GM23338 (cell line): ENCODE data around the gene MYL1. TPM values are rescaled to one million over a fixed set of nuclear protein-coding genes. Genes with fewer than 3 reads are reported as not detected.

Source experiments
- ATAC-seq: fragments of 200-7000 bp; cut with Tn5 transposase; 3 replicates; pipeline ENCODE4 v1.9.1; 2020
- DNase-seq: peaks from one replicate; pipeline ENCODE4 v3.0.0-alpha.2; 2015; ENCODE audit warnings: low spot score
- H2AFZ ChIP-seq: fragments of 200-600 bp; sonication (generic); 2 replicates; pipeline ENCODE4 v1.8.0; 2016; ENCODE audit warnings: antibody characterized with exemption, mild to moderate bottlenecking, moderate library complexity
- H3F3A ChIP-seq: fragments of 200-600 bp; sonication (generic); replicated peaks from 2 replicates; pipeline ENCODE4 v1.8.0; 2017; ENCODE audit warnings: antibody characterized with exemption, mixed run types, low read depth
- H3K27ac ChIP-seq: fragments of 200-600 bp; sonication (generic); 2 replicates; pipeline ENCODE4 v1.6.1; 2016; ENCODE audit warnings: low read depth
- H3K27me3 ChIP-seq: fragments of 200-600 bp; sonication (generic); 2 replicates; pipeline ENCODE4 v1.8.0; 2016; ENCODE audit warnings: mild to moderate bottlenecking, mixed run types, moderate library complexity; ENCODE audit not compliant: insufficient read depth
- H3K36me3 ChIP-seq: fragments of 200-600 bp; sonication (generic); 2 replicates; pipeline ENCODE4 v1.8.0; 2016; ENCODE audit warnings: mild to moderate bottlenecking; ENCODE audit not compliant: insufficient read depth
- H3K4me1 ChIP-seq: fragments of 200-600 bp; sonication (generic); 2 replicates; pipeline ENCODE4 v1.8.0; 2016; ENCODE audit warnings: mild to moderate bottlenecking, moderate library complexity; ENCODE audit not compliant: insufficient read depth
- H3K4me2 ChIP-seq: fragments of 200-600 bp; sonication (generic); 2 replicates; pipeline ENCODE4 v1.7.1; 2017; ENCODE audit warnings: mixed run types
- H3K4me3 ChIP-seq: fragments of 200-600 bp; sonication (generic); 2 replicates; pipeline ENCODE4 v1.6.1; 2016; ENCODE audit warnings: mixed run types
- H3K79me2 ChIP-seq: fragments of 200-600 bp; sonication (generic); replicated peaks from 2 replicates; pipeline ENCODE4 v1.8.0; 2017; ENCODE audit warnings: mild to moderate bottlenecking; ENCODE audit not compliant: insufficient read depth
- H3K9me2 ChIP-seq: fragments of 200-600 bp; sonication (generic); 2 replicates; pipeline ENCODE4 v1.8.0; 2017; ENCODE audit not compliant: insufficient read depth
- H4K20me1 ChIP-seq: fragments of 200-600 bp; sonication (generic); replicated peaks from 2 replicates; pipeline ENCODE4 v1.8.0; 2017; ENCODE audit warnings: mild to moderate bottlenecking; ENCODE audit not compliant: insufficient read depth
- H3K27ac Mint-ChIP-seq: 2 replicates; pipeline ENCODE4 v1.8.0; 2020; ENCODE audit warnings: inconsistent platforms, mild to moderate bottlenecking, moderate library complexity, mixed read lengths
- H3K27me3 Mint-ChIP-seq: 3 replicates; pipeline ENCODE4 v1.8.0; 2022; ENCODE audit warnings: low read depth, mild to moderate bottlenecking, moderate library complexity, mixed read lengths, inconsistent platforms; ENCODE audit not compliant: insufficient read depth, poor library complexity
- H3K36me3 Mint-ChIP-seq: 3 replicates; pipeline ENCODE4 v1.8.0; 2021; ENCODE audit warnings: low read depth, mild to moderate bottlenecking, inconsistent platforms, moderate library complexity, mixed read lengths
- H3K4me1 Mint-ChIP-seq: 3 replicates; pipeline ENCODE4 v1.8.0; 2020; ENCODE audit warnings: mild to moderate bottlenecking, inconsistent platforms, mixed read lengths
- H3K4me3 Mint-ChIP-seq: 3 replicates; pipeline ENCODE4 v1.8.0; 2021; ENCODE audit warnings: moderate library complexity, mild to moderate bottlenecking, inconsistent platforms, mixed read lengths
- H3K9me3 Mint-ChIP-seq: 3 replicates; pipeline ENCODE4 v1.8.0; 2020; ENCODE audit warnings: moderate library complexity, mild to moderate bottlenecking, inconsistent platforms, mixed read lengths
- CREB1 ChIP-seq: fragments of 250-450 bp; sonication (Bioruptor Pico); IDR thresholded peaks from 2 replicates; pipeline ENCODE4 v1.5.0; 2020; ENCODE audit warnings: low read depth, mild to moderate bottlenecking, moderate library complexity
- CTCF ChIP-seq, 2 experiments: fragments of 200-600 bp in 1 of 2; sonication (generic) in 1 of 2; conservative IDR thresholded peaks; 2 replicates each; pipeline versions ENCODE4 v1.5.1 to v1.6.1; 2016 to 2017; ENCODE audit warnings: antibody characterized with exemption in 2 of 2, low read depth in 2 of 2, mild to moderate bottlenecking in 2 of 2, moderate library complexity in 1 of 2
- ETS1 ChIP-seq: IDR thresholded peaks from 2 replicates; pipeline ENCODE4 v1.6.1; 2016; ENCODE audit warnings: antibody characterized with exemption
- EZH2 ChIP-seq: fragments of 200-600 bp; sonication (generic); IDR thresholded peaks from one replicate; pipeline ENCODE4 v1.8.0; 2017; ENCODE audit warnings: antibody characterized with exemption, mild to moderate bottlenecking, low read depth; ENCODE audit not compliant: unreplicated experiment
- EZH2phosphoT487 ChIP-seq: fragments of 200-600 bp; sonication (generic); IDR thresholded peaks from one replicate; pipeline ENCODE4 v1.8.1; 2018; ENCODE audit warnings: antibody characterized with exemption; ENCODE audit not compliant: unreplicated experiment
- JUNB ChIP-seq: IDR thresholded peaks from one replicate; pipeline ENCODE4 v1.6.1; 2016; ENCODE audit warnings: antibody characterized with exemption; ENCODE audit not compliant: unreplicated experiment
- NANOG ChIP-seq: IDR thresholded peaks from 2 replicates; pipeline ENCODE4 v1.6.1; 2016; ENCODE audit warnings: antibody characterized with exemption, borderline replicate concordance
- POLR2AphosphoS5 ChIP-seq: IDR thresholded peaks from 2 replicates; pipeline ENCODE4 v1.6.1; 2016; ENCODE audit warnings: antibody characterized with exemption, low read depth
- REST ChIP-seq: IDR thresholded peaks from one replicate; pipeline ENCODE4 v1.6.1; 2018; ENCODE audit warnings: antibody characterized with exemption; ENCODE audit not compliant: unreplicated experiment
- STAT1 ChIP-seq: IDR thresholded peaks from one replicate; pipeline ENCODE4 v1.6.1; 2016; ENCODE audit warnings: antibody characterized with exemption; ENCODE audit not compliant: unreplicated experiment
- ZNF114 ChIP-seq: fragments of 250-450 bp; sonication (Bioruptor Pico); IDR thresholded peaks from 2 replicates; pipeline ENCODE4 v1.5.0; 2020; ENCODE audit warnings: mild to moderate bottlenecking, moderate library complexity
- ZNF331 ChIP-seq: fragments of 250-450 bp; sonication (Bioruptor Pico); IDR thresholded peaks from 2 replicates; pipeline ENCODE4 v1.5.0; 2020; ENCODE audit warnings: low read depth, mild to moderate bottlenecking, moderate library complexity
- ZNF462 ChIP-seq: fragments of 250-450 bp; sonication (Bioruptor Pico); IDR thresholded peaks from 2 replicates; pipeline ENCODE4 v1.5.0; 2020; ENCODE audit warnings: mild to moderate bottlenecking, moderate library complexity
- polyA plus RNA-seq: library from polyadenylated mRNA; unstranded; fragments of >200 nt; fragmentation: Nextera tagmentation; extraction: Ambion mirVana; gene quantifications from 2 replicates; pipeline ENCODE4 v1.2.1, GENCODE V29; 2016
- total RNA-seq: library from RNA; depleted of rRNA; stranded (reverse); fragments of >200 nt; shearing (Covaris generic); gene quantifications from 2 replicates; pipeline ENCODE4 v1.2.3, GENCODE V29; 2014

The MYL1 gene
- total and polyA plus RNA-seq, 2 experiments from 2014 or later, result not detected

- no peak for ATAC-seq
- peaks cover 7% of the 10 kb centered on the region for H3K4me1 Mint-ChIP-seq
- Histone ChIP-seq H3K9me2 (no peaks in the 10 kb centered on the region), H3K36me3 (no peaks in the 10 kb centered on the region), H3K27ac (no peak overlapping the region), H2AFZ (no peak overlapping the region), H3K4me3 (no peak overlapping the region), H4K20me1 (no peaks in the 10 kb centered on the region), H3K79me2 (no peaks in the 10 kb centered on the region), H3F3A (no peaks in the 10 kb centered on the region), H3K4me2 (no peak overlapping the region), H3K27me3 (no peaks in the 10 kb centered on the region), H3K4me1 (peaks cover 7% of the 10 kb centered on the region; the same call in 1 of the 2 replicates)
- no peak overlapping the region for H3K27ac Mint-ChIP-seq
- no peak overlapping the region for H3K4me3 Mint-ChIP-seq
- TF ChIP-seq ETS1, result no peak
- TF ChIP-seq EZH2phosphoT487, result no peak
- TF ChIP-seq CREB1, result no peak
- TF ChIP-seq REST, result no peak
- TF ChIP-seq NANOG, result no peak
- TF ChIP-seq EZH2, result no peak
- no peak for TF ChIP-seq ZNF462 (CRISPR knock-in tag)
- no peak for TF ChIP-seq ZNF114 (CRISPR knock-in tag)
- TF ChIP-seq CTCF (conservative IDR thresholded peaks at IDR 0.05; ENCODE audit: low read depth in 2 of 2), result no peak
- no peak for TF ChIP-seq POLR2AphosphoS5
- TF ChIP-seq ZNF331 (CRISPR knock-in tag), result no peak
- TF ChIP-seq STAT1, result no peak
- TF ChIP-seq JUNB, result no peak
- H3K36me3 Mint-ChIP-seq, result peaks cover 8% of the 10 kb centered on the region; the same call in 2 of the 3 replicates
- H3K27me3 Mint-ChIP-seq, result peaks cover 3% of the 10 kb centered on the region
- DNase-seq, result no peak
- peaks cover 11% of the 10 kb centered on the region for H3K9me3 Mint-ChIP-seq
These were observed 64.4 kb downstream of the MYL1 start for GRCh38 chr2:210250622-210251021.
